Left cardiac atrium (tissue), 4 donors: ENCODE results near the gene OR4B1. TPM values are rescaled to one million over a fixed set of nuclear protein-coding genes. Genes with fewer than 3 reads are reported as not detected.

Experiments
- ATAC-seq, 2 donors: fragments of 200-7000 bp; cut with Tn5 transposase; one replicate each; pipeline ENCODE4 v1.9.1; 2020; ENCODE audit warnings: mild to moderate bottlenecking in 2 of 2, moderate library complexity in 2 of 2
- DNase-seq: peaks from one replicate; pipeline ENCODE4 v3.0.0-alpha.2; 2020
- intact Hi-C, 2 donors: fragments of 100-400 bp; cut with DNase I; formaldehyde crosslinking; loops; one replicate each; pipeline versions ENCODE4 v1.14.1 to v1.15.1; 2022 to 2023
- total RNA-seq, 2 donors: library from RNA; stranded (reverse); fragmentation: NEBNext Ultra II Directional; extraction: Animal tissue kit (Norgen Biotek cat#: 25700); gene quantifications; one replicate each; pipeline ENCODE4 v1.2.1, GENCODE V29; 2021
- donor health status: DM: no; HTN: yes; CAD: no.
- donor health status: DM: no; HTN: yes; CAD: no; lungs with severe emphysema.
- donor health status: DM: yes; HTN: yes; CAD: no.
- donor health status: Dilated cardiomyopathy.

OR4B1 gene
- total RNA-seq, 2 donors from 2014 or later = not detected

GRCh38 chr11:48242501-48242900 lies 25.9 kb downstream of the OR4B1 start:
- DNase-seq (no peak), ATAC-seq (no peak)
- intact Hi-C loops = no loop called here

GRCh38 chr11:48244804-48245203 lies 28.2 kb downstream of the OR4B1 start, which contains the start of gene OR4X2:
Gene OR4X2, plus strand, starts transcription at chr11:48245104. Its CDS starts 0 bp downstream, at chr11:48245104.
- ATAC-seq (no peak), DNase-seq (no peak)
- intact Hi-C loops = loop anchor here in 1 of 2 donors (5.0 kb wide), 1 partner anchor 48 kb away; no protein-coding TSS in a partner anchor

- ATAC-seq = no peak
- no peak for DNase-seq
- intact Hi-C loops = loop anchor here in 1 of 2 donors (5.0 kb wide), 1 partner anchor 52 kb away; no protein-coding TSS in a partner anchor
These were observed 32.3 kb downstream of the OR4B1 start for GRCh38 chr11:48248902-48249301.

GRCh38 chr11:48261600-48261999 lies 45.0 kb downstream of the OR4B1 start:
- intact Hi-C loops = no loop called here
- ATAC-seq (no peak), DNase-seq (no peak)

GRCh38 chr11:48263423-48263911 lies 46.9 kb downstream of the OR4B1 start, which contains the start of gene OR4X1:
Gene OR4X1, plus strand, starts transcription at chr11:48263861. Its CDS starts 0 bp downstream, at chr11:48263861.
- DNase-seq (no peak), ATAC-seq (no peak)
- intact Hi-C loops = no loop called here

Other genes with a start within 250 kb of the OR4B1 start
- 1 to 10 TPM; 6.7 TPM for gene PTPRJ, start 236.3 kb upstream of the OR4B1 start, total RNA-seq
- not detected for gene OR4X2, start 28.3 kb downstream of the OR4B1 start, total RNA-seq
- not detected for gene OR4X1, start 47.1 kb downstream of the OR4B1 start, total RNA-seq
- gene OR4S1, start 89.4 kb downstream of the OR4B1 start, total RNA-seq = not detected
- not detected for gene OR4C3, start 108.1 kb downstream of the OR4B1 start, total RNA-seq
- gene OR4C5, start 149.7 kb downstream of the OR4B1 start, total RNA-seq = not detected